ENCODE data around the gene TRAF4. TPM values are rescaled to one million over a fixed set of nuclear protein-coding genes. Genes with fewer than 3 reads are reported as not detected.
"Not testable (repeated sequence)": the region's sequence is repeated elsewhere in the genome, so short reads cannot be mapped to it uniquely, and the experiment has no call there.

Gene TRAF4
- total RNA-seq, 1 donor from 2014 or later = 143 TPM

GRCh38 chr17:28722417-28723158 lies 21.2 kb upstream of the TRAF4 start:
- peaks cover 10% of the 10 kb centered on the region for H3K36me3 Mint-ChIP-seq (ENCODE audit: low read depth, unreplicated experiment)
- Histone ChIP-seq H3K79me2 (ENCODE audit: insufficient read depth, low read length) (peaks cover 43% of the 10 kb centered on the region), H4K20me1 (ENCODE audit: insufficient read depth, low read length) (peaks cover 55% of the 10 kb centered on the region), H3K9ac (ENCODE audit: low read length) (peak overlapping the region; percentile 49), H3K4me2 (ENCODE audit: low read length) (peak overlapping the region; percentile 93), H3K27me3 (ENCODE audit: insufficient read depth, low read length) (no peaks in the 10 kb centered on the region), H2AFZ (ENCODE audit: low read depth, low read length) (no peak overlapping the region), H3K9me3 (ENCODE audit: insufficient read depth, low read depth, low read length) (no peaks in the 10 kb centered on the region), H3K36me3 (ENCODE audit: insufficient read depth, low read length) (peaks cover 36% of the 10 kb centered on the region), H3K4me3 (ENCODE audit: insufficient read depth, low read depth, low read length) (peak overlapping the region; percentile 32), H3K4me1 (ENCODE audit: insufficient read depth, low read length) (peaks cover 62% of the 10 kb centered on the region), H3K27ac (ENCODE audit: low read depth, low read length) (no peak overlapping the region)
- no peak for TF ChIP-seq CTCF (IDR thresholded peaks at IDR 0.05; ENCODE audit: insufficient read depth, low read depth, low read length)
- TF ChIP-seq EZH2 (IDR thresholded peaks at IDR 0.05; ENCODE audit: insufficient read depth, low read length) = no peak
- no peaks in the 10 kb centered on the region for H3K27me3 Mint-ChIP-seq (ENCODE audit: low read depth, unreplicated experiment)
- no peaks in the 10 kb centered on the region for H3K9me3 Mint-ChIP-seq (ENCODE audit: unreplicated experiment)
- H3K4me1 Mint-ChIP-seq (ENCODE audit: low read depth, unreplicated experiment) = peaks cover 38% of the 10 kb centered on the region
- H3K27ac Mint-ChIP-seq (ENCODE audit: unreplicated experiment) = peak overlapping the region; percentile 69
- FAIRE-seq = no peak
- DNase-seq (ENCODE audit: low read depth) = no peak
- peak overlapping the region; percentile 99 for H3K4me3 Mint-ChIP-seq (ENCODE audit: unreplicated experiment)

GRCh38 chr17:28723159-28723835 lies 20.5 kb upstream of the TRAF4 start:
- Mint-ChIP-seq H3K4me1 (ENCODE audit: low read depth, unreplicated experiment) (peaks cover 36% of the 10 kb centered on the region), H3K4me3 (ENCODE audit: unreplicated experiment) (peak overlapping the region; percentile 99), H3K9me3 (ENCODE audit: unreplicated experiment) (no peaks in the 10 kb centered on the region), H3K27ac (ENCODE audit: unreplicated experiment) (peak overlapping the region; percentile 64), H3K36me3 (ENCODE audit: low read depth, unreplicated experiment) (peaks cover 10% of the 10 kb centered on the region), H3K27me3 (ENCODE audit: low read depth, unreplicated experiment) (no peaks in the 10 kb centered on the region)
- no peak overlapping the region for H3K4me3 ChIP-seq (ENCODE audit: insufficient read depth, low read depth, low read length)
- peaks cover 43% of the 10 kb centered on the region for H3K79me2 ChIP-seq (ENCODE audit: insufficient read depth, low read length)
- H3K9ac ChIP-seq (ENCODE audit: low read length) = peak overlapping the region; percentile 49
- H3K4me2 ChIP-seq (ENCODE audit: low read length) = peak overlapping the region; percentile 93
- TF ChIP-seq CTCF (IDR thresholded peaks at IDR 0.05; ENCODE audit: insufficient read depth, low read depth, low read length) (no peak), EZH2 (IDR thresholded peaks at IDR 0.05; ENCODE audit: insufficient read depth, low read length) (no peak)
- H2AFZ ChIP-seq (ENCODE audit: low read depth, low read length) = no peak overlapping the region
- no peak for FAIRE-seq
- no peak overlapping the region for H3K27ac ChIP-seq (ENCODE audit: low read depth, low read length)
- peaks cover 60% of the 10 kb centered on the region for H3K4me1 ChIP-seq (ENCODE audit: insufficient read depth, low read length)
- H4K20me1 ChIP-seq (ENCODE audit: insufficient read depth, low read length) = peaks cover 55% of the 10 kb centered on the region
- DNase-seq (ENCODE audit: low read depth) = no peak
- no peaks in the 10 kb centered on the region for H3K9me3 ChIP-seq (ENCODE audit: insufficient read depth, low read depth, low read length)
- H3K27me3 ChIP-seq (ENCODE audit: insufficient read depth, low read length) = no peaks in the 10 kb centered on the region
- H3K36me3 ChIP-seq (ENCODE audit: insufficient read depth, low read length) = peaks cover 36% of the 10 kb centered on the region

- peak overlapping the region; percentile 98 for H3K4me2 ChIP-seq (ENCODE audit: low read length)
- not testable (repeated sequence) for H3K36me3 Mint-ChIP-seq (ENCODE audit: low read depth, unreplicated experiment); FAIRE-seq
These were observed 19.8 kb upstream of the TRAF4 start for GRCh38 chr17:28723836-28724499.

More at GRCh38 chr17:28723836-28724499, 19.8 kb upstream of the TRAF4 start:
- H3K27me3 ChIP-seq (ENCODE audit: insufficient read depth, low read length); H2AFZ ChIP-seq (ENCODE audit: low read depth, low read length); H3K27ac ChIP-seq (ENCODE audit: low read depth, low read length); H3K4me3 ChIP-seq (ENCODE audit: insufficient read depth, low read depth, low read length); H3K9me3 Mint-ChIP-seq (ENCODE audit: unreplicated experiment); H3K27me3 Mint-ChIP-seq (ENCODE audit: low read depth, unreplicated experiment); H3K9me3 ChIP-seq (ENCODE audit: insufficient read depth, low read depth, low read length); DNase-seq (ENCODE audit: low read depth): not testable (repeated sequence)
- peaks cover 53% of the 10 kb centered on the region for H3K4me1 ChIP-seq (ENCODE audit: insufficient read depth, low read length)
- peaks cover 43% of the 10 kb centered on the region for H3K79me2 ChIP-seq (ENCODE audit: insufficient read depth, low read length)
- H3K9ac ChIP-seq (ENCODE audit: low read length) = peak overlapping the region; percentile 80
- Mint-ChIP-seq H3K4me3 (ENCODE audit: unreplicated experiment) (peak overlapping the region; percentile 99), H3K27ac (ENCODE audit: unreplicated experiment) (peak overlapping the region; percentile 67), H3K4me1 (ENCODE audit: low read depth, unreplicated experiment) (peaks cover 34% of the 10 kb centered on the region)
- peaks cover 55% of the 10 kb centered on the region for H4K20me1 ChIP-seq (ENCODE audit: insufficient read depth, low read length)
- peaks cover 36% of the 10 kb centered on the region for H3K36me3 ChIP-seq (ENCODE audit: insufficient read depth, low read length)
